Heart right ventricle (tissue), 16 donors: ENCODE measurements around the gene PTPRG. TPM values are rescaled to one million over a fixed set of nuclear protein-coding genes. Genes with fewer than 3 reads are reported as not detected.

Experiments used
- ATAC-seq, 8 donors: fragments of 200-7000 bp; cut with Tn5 transposase; one replicate each; pipeline ENCODE4 v1.9.1; 2020; ENCODE audit warnings: mild to moderate bottlenecking in 8 of 8, moderate library complexity in 8 of 8, moderate number of reproducible peaks in 1 of 8
- DNase-seq, 2 donors: peaks; one replicate each; pipeline ENCODE4 v3.0.0-alpha.2; 2020
- H3K27ac ChIP-seq, 10 donors: fragments of 200-600 bp; sonication (generic) in 2 of 10; one replicate each; pipeline versions ENCODE4 v1.5.0 to v1.8.0; 2020 to 2022; ENCODE audit warnings: mild to moderate bottlenecking in 3 of 10
- H3K27me3 ChIP-seq, 7 donors: fragments of 200-600 bp; one replicate each; pipeline ENCODE4 v1.8.0; 2021 to 2022; ENCODE audit warnings: mild to moderate bottlenecking in 2 of 7
- H3K36me3 ChIP-seq, 9 donors: fragments of 200-600 bp; sonication (generic) in 1 of 9; one replicate each; pipeline versions ENCODE4 v1.5.0 to v1.8.0; 2020 to 2022; ENCODE audit warnings: mild to moderate bottlenecking in 2 of 9
- H3K4me1 ChIP-seq, 9 donors: fragments of 200-600 bp; sonication (generic) in 1 of 9; one replicate each; pipeline versions ENCODE4 v1.5.0 to v1.8.0; 2020 to 2022; ENCODE audit warnings: mild to moderate bottlenecking in 4 of 9
- H3K4me3 ChIP-seq, 10 donors: fragments of 200-600 bp; sonication (generic) in 2 of 10; one replicate each; pipeline versions ENCODE4 v1.5.0 to v1.8.0; 2020 to 2022; ENCODE audit warnings: mild to moderate bottlenecking in 7 of 10, moderate library complexity in 2 of 10
- H3K9me3 ChIP-seq, 11 donors: fragments of 200-600 bp in 10 of 11; sonication (generic) in 2 of 11; one replicate each; pipeline versions ENCODE4 v1.5.0 to v1.8.0; 2013 to 2022; ENCODE audit warnings: mild to moderate bottlenecking in 2 of 11, control low read depth in 1 of 11, moderate library complexity in 1 of 11
- WGBS, 2 donors: extraction: QIAGEN DNeasy Blood & Tissue Kit; methylation state at CpG; one replicate each; pipeline ENCODE4 v1.1.7; 2013; ENCODE audit warnings: inconsistent platforms in 1 of 2; 5-methylcytosine and 5-hydroxymethylcytosine counted together
- intact Hi-C, 10 donors: fragments of 100-400 bp; cut with DNase I; formaldehyde crosslinking; loops; one replicate each; pipeline versions ENCODE4 v1.11.1 to v1.14.2; 2022
- polyA plus RNA-seq, 2 donors: library from polyadenylated mRNA; stranded (reverse); fragments of 200-250 nt; gene quantifications; one replicate each; pipeline ENCODE4 v1.2.3, GENCODE V29; 2013
- total RNA-seq, 10 donors: library from RNA; stranded (reverse); fragmentation: NEBNext Ultra II Directional in 3 of 10; extraction: Animal tissue kit (Norgen Biotek cat#: 25700) in 3 of 10; gene quantifications; one replicate each; pipeline versions ENCODE4 v1.2.1 to v1.2.4, GENCODE V29; 2021 to 2023
- TF ChIP-seq, protein P1 (sequence below), 9 donors: fragments of 200-600 bp; sonication (generic) in 2 of 9; IDR thresholded peaks; one replicate each; pipeline versions ENCODE4 v1.5.0 to v1.8.0; 2021 to 2022; ENCODE audit warnings: antibody characterized with exemption in 9 of 9, mild to moderate bottlenecking in 5 of 9, moderate library complexity in 1 of 9
- donor health status: Arrhythmogenic right ventricular cardiomyopathy.
- donor health status: ischemic (EF 13 %, LVEDD 7.1; RV severe dilation, severe dysfunction).
- donor health status: healthy with polysubstance abuse.
- donor health status: DM: no; HTN: yes; CAD: no.
- donor health status: DM: no; HTN: no; CAD: no.
- donor health status: ischemic (EF 25% LVEDD 6.9; RV normal size, moderate dysfunction).
- donor health status: ischemic (EF 25% LVEDD 5.7; RV mildly dilated, moderate dysfunction).
- donor health status: healthy.
- donor health status: DM: yes; HTN: yes; CAD: no.
- donor health status: Ischemic cardiomyopathy.
- donor health status: ischemic (EF 35%, LVEDD 5.7; RV mildly dilated, moderate dysfunction).
- donor health status: nonischemic (EF 11% LVEDD 7.7; RV severe dilation, severe dysfunction).
- donor health status: DM: yes; HTN: yes; CAD: no.
- donor health status: PGD.
- donor health status: ischemic (EF 29% LVEDD 5.4; RV normal size, mild dysfunction).
- donor health status: nonischemic (EF 23%, LVEDD 6.1; RV moderate dilation, normal function).

The PTPRG gene
- total and polyA plus RNA-seq, 12 donors, result 10.1 to 38.3 (median 32.6) TPM

DNA sequence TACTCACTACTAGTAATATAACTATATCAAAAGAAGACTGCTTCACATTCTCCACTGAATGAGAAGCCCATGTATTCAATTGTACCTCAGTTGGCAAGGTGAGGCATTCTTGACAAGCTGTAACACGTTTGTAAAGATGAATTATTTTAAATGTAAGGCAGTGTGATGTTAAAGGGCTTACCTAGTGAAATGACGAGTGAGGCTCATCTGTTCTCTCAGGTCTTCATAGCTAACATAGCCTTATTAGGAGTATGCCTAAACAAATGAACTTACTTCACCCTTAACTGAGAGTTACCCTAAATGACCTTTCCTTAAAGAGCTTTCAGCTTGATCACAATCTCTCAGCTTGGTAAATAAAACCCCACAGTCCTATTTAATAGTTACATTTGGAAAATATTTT, 684.7 kb downstream of the PTPRG start:
- no peaks in the 10 kb centered on the region for H3K9me3 ChIP-seq
- H3K36me3 ChIP-seq, result peaks cover 0 to 21% (median 0%) of the 10 kb centered on the region in 9 donors
- no peaks in the 10 kb centered on the region for H3K27me3 ChIP-seq
- H3K4me1 ChIP-seq, result peaks cover 0 to 27% (median 11%) of the 10 kb centered on the region in 9 donors
- WGBS, 2 donors, result 38 to 46% methylated on average over 2 of the region's 2 CpGs
- DNase-seq, result no peak
- H3K4me3 ChIP-seq, result no peak overlapping the region
- intact Hi-C loops, result no loop called here
- TF ChIP-seq, protein P1, sequence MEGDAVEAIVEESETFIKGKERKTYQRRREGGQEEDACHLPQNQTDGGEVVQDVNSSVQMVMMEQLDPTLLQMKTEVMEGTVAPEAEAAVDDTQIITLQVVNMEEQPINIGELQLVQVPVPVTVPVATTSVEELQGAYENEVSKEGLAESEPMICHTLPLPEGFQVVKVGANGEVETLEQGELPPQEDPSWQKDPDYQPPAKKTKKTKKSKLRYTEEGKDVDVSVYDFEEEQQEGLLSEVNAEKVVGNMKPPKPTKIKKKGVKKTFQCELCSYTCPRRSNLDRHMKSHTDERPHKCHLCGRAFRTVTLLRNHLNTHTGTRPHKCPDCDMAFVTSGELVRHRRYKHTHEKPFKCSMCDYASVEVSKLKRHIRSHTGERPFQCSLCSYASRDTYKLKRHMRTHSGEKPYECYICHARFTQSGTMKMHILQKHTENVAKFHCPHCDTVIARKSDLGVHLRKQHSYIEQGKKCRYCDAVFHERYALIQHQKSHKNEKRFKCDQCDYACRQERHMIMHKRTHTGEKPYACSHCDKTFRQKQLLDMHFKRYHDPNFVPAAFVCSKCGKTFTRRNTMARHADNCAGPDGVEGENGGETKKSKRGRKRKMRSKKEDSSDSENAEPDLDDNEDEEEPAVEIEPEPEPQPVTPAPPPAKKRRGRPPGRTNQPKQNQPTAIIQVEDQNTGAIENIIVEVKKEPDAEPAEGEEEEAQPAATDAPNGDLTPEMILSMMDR (IDR thresholded peaks at IDR 0.05), result no peak
- no peak overlapping the region for H3K27ac ChIP-seq
- ATAC-seq, result no peak

DNA sequence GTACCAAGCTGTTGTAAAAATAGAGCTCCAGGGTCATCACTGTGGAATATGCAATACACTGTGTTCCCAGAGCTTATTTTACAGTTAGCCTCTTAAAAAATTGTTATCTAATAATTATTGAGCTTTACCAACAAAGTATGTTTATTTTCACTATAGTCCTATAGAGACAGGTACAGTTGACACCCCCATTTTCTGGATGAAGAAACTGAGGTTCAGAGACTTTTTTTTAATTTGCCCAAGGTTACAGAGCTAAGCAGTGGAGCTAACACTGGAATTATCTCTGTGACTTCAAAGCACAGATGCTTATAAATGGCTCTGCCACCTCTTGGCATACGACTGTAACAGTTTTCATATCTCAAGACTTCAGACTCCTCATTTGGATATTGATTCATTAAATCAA, 685.6 kb downstream of the PTPRG start:
- Histone ChIP-seq H3K27me3 (no peaks in the 10 kb centered on the region), H3K4me3 (no peak overlapping the region), H3K27ac (no peak overlapping the region), H3K9me3 (no peaks in the 10 kb centered on the region), H3K4me1 (peaks cover 0 to 27% (median 11%) of the 10 kb centered on the region in 9 donors), H3K36me3 (peaks cover 0 to 21% (median 0%) of the 10 kb centered on the region in 9 donors)
- ATAC-seq (no peak), DNase-seq (no peak)
- TF ChIP-seq, protein P1 (IDR thresholded peaks at IDR 0.05), result no peak
- WGBS, 2 donors, result 68 to 70% methylated on average over 1 of the region's 1 CpG
- intact Hi-C loops, result no loop called here

DNA sequence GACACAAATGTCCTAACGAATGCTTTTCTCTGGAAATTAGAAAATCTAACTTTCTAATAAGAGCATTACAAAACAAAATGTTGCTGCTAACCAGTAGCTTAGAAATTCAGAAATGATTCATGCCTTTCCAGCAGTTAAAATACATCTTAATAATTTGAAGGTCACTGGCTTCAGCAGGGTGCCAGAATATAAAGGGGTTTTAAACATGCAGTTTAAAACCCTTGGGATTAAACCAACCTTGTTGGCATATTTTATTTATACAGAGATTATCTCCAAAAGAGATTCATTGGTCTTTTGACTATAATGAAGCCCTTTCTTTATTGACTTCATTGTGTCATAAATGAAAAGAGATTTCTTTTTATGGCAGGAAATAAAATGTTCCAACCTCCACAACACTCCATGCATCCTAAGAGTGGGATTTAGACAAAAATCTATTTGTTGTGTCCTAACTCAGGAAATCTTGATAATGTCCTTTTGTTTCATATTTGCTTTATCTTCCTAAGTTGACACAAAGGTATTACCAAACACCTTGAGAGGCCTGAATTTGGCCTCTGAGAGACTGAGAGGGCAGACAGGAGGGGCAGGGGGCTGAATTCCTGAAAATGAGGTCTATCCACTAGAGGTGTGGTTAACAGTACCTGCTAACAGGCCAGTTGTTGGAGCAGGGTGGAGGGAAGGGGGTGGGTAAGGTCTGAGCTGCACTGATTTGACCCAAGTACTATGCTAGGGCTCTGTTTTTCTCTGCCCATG, 687.5 kb downstream of the PTPRG start:
- intact Hi-C loops, result no loop called here
- H3K4me1 ChIP-seq, result peaks cover 0 to 46% (median 22%) of the 10 kb centered on the region in 9 donors
- no peaks in the 10 kb centered on the region for H3K9me3 ChIP-seq
- no peak overlapping the region for H3K27ac ChIP-seq
- ATAC-seq, result no peak
- no peaks in the 10 kb centered on the region for H3K27me3 ChIP-seq
- no peak overlapping the region for H3K4me3 ChIP-seq
- TF ChIP-seq, protein P1 (IDR thresholded peaks at IDR 0.05), result no peak
- 95 to 97% methylated on average over 1 of the region's 1 CpG for WGBS, 2 donors
- H3K36me3 ChIP-seq, result peaks cover 0 to 10% (median 0%) of the 10 kb centered on the region in 9 donors
- DNase-seq, result no peak

DNA sequence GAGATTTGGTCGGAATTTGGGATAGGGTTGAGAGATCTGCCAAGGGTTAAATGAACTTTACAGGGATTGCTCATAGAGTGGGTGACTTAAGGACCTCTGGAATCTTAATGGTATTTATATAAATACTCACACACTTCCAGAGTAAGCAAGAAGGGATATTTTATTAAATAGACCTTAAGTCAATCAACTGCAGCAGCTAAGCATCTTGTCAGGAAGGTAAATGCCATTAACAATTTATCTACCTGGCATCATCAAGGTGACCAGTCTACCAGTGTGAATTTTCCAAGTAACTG, 688.1 kb downstream of the PTPRG start:
- no peak overlapping the region for H3K27ac ChIP-seq
- DNase-seq, result no peak
- no peaks in the 10 kb centered on the region for H3K9me3 ChIP-seq
- no peak for ATAC-seq
- intact Hi-C loops, result no loop called here
- peaks cover 0 to 51% (median 23%) of the 10 kb centered on the region in 9 donors for H3K4me1 ChIP-seq
- 81 to 90% methylated on average over 1 of the region's 1 CpG for WGBS, 2 donors
- TF ChIP-seq, protein P1 (IDR thresholded peaks at IDR 0.05), result no peak
- H3K27me3 ChIP-seq, result no peaks in the 10 kb centered on the region
- no peak overlapping the region for H3K4me3 ChIP-seq
- H3K36me3 ChIP-seq, result peaks cover 0 to 5% (median 0%) of the 10 kb centered on the region in 9 donors
